ENCODE results near the gene ERICH2.

Gene ERICH2

GRCh38 chr2:170823088-170823897 lies 53.1 kb downstream of the ERICH2 start:
- H3K36me3 ChIP-seq, result no peaks in the 10 kb centered on the region; the same call in 1 of the 2 replicates
- no peak for DNase-seq

DNA sequence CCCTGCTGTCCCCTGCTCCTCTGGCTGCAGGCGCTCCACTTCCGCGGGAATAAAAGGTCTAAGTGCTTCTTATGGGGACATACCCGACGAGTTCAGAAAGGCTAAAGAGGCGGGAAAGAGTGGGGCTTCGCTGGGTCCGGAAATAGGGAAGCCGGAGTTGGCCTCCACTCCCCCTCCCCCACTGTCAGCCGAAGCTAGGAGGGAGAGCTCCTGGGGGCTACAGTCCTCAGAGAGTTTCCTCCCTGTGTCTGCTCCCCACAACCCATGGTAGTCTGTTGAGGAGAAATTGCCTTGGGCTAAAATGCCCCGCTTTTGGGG lies 53.7 kb downstream of the ERICH2 start:
- Histone ChIP-seq H3K27ac (no peak overlapping the region), H3K9me3 (ENCODE audit: severe bottlenecking) (no peaks in the 10 kb centered on the region), H3K27me3 (ENCODE audit: insufficient read depth, low read depth, severe bottlenecking) (no peaks in the 10 kb centered on the region), H3K36me3 (no peaks in the 10 kb centered on the region; the same call in 1 of the 2 replicates), H3K4me3 (ENCODE audit: low read depth, low read length) (no peak overlapping the region)
- TF ChIP-seq, protein P1, sequence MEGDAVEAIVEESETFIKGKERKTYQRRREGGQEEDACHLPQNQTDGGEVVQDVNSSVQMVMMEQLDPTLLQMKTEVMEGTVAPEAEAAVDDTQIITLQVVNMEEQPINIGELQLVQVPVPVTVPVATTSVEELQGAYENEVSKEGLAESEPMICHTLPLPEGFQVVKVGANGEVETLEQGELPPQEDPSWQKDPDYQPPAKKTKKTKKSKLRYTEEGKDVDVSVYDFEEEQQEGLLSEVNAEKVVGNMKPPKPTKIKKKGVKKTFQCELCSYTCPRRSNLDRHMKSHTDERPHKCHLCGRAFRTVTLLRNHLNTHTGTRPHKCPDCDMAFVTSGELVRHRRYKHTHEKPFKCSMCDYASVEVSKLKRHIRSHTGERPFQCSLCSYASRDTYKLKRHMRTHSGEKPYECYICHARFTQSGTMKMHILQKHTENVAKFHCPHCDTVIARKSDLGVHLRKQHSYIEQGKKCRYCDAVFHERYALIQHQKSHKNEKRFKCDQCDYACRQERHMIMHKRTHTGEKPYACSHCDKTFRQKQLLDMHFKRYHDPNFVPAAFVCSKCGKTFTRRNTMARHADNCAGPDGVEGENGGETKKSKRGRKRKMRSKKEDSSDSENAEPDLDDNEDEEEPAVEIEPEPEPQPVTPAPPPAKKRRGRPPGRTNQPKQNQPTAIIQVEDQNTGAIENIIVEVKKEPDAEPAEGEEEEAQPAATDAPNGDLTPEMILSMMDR (IDR thresholded peaks at IDR 0.05; ENCODE audit: low read depth, low read length), result no peak
- DNase-seq, result no peak

More at GRCh38 chr2:170823088-170823897, 53.1 kb downstream of the ERICH2 start:
- H3K27me3 ChIP-seq (ENCODE audit: insufficient read depth, low read depth, severe bottlenecking), result no peaks in the 10 kb centered on the region
- TF ChIP-seq, protein P1 (IDR thresholded peaks at IDR 0.05; ENCODE audit: low read depth, low read length), result no peak
- no peak overlapping the region for H3K4me3 ChIP-seq (ENCODE audit: low read depth, low read length)
- H3K27ac ChIP-seq, result no peak overlapping the region
- no peaks in the 10 kb centered on the region for H3K9me3 ChIP-seq (ENCODE audit: severe bottlenecking)

DNA sequence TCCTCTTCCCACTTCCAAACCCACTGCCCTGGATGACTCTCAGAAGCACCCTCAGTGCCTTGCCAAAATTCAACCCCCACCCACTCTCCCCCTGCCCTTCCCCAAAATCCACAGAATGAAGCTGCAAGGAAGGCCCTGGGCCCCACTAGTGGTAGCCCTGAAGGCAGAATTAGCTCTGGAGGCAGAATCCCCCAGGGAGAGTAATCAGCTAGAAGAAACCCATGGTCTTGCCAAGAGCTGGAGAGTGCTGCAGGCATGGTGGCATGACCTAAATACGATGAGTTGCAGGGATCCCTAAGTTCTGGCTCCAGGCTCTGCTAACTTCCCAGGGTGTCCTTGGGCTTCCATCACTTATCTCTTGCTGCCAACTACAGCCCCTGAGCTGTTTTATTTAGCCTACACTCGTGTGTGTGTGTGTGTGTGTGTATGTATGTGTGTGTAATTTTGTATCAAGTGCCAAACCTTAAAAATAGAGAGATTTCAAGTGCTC lies 54.4 kb downstream of the ERICH2 start:
- no peak overlapping the region for H3K4me3 ChIP-seq (ENCODE audit: low read depth, low read length)
- no peak for DNase-seq
- H3K36me3 ChIP-seq, result no peaks in the 10 kb centered on the region
- TF ChIP-seq, protein P1 (IDR thresholded peaks at IDR 0.05; ENCODE audit: low read depth, low read length), result no peak
- no peaks in the 10 kb centered on the region for H3K27me3 ChIP-seq (ENCODE audit: insufficient read depth, low read depth, severe bottlenecking)
- H3K27ac ChIP-seq, result no peak overlapping the region
- no peaks in the 10 kb centered on the region for H3K9me3 ChIP-seq (ENCODE audit: severe bottlenecking)

DNA sequence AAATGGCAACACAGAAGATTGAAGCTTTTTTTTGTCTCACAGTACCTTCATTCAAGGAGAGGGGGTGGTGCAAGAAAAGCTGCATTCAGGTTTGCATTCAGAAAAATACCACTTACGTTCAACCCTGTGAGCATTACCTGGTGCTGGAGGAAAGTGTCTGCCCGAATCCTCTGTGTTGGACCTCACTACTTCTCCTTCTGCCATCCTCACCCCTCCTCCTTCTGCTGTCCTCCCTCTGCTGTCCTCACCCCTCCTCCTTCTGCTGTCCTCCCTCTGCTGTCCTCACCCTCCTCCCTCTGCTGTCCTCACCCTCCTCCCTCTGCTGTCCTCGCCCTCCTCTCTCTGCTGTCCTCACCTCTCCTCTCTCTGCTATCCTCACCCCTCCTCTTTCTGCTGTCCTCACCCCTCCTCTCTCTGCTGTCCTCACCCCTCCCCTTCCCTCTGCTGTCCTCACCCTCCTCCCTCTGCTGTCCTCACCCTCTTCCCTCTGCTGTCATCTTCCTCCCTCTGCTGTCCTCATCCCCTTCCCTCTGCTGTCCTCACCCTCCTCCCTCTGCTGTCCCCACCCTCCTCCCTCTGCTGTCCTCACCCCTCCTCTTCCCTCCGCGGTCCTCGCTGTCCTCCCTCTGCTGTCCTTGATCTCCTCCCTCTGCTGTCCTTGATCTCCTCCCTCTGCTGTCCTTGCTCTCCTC lies 57.8 kb downstream of the ERICH2 start:
- H3K36me3 ChIP-seq, result peaks cover 4% of the 10 kb centered on the region
- no peak for DNase-seq
- TF ChIP-seq, protein P1 (IDR thresholded peaks at IDR 0.05; ENCODE audit: low read depth, low read length), result no peak
- no peaks in the 10 kb centered on the region for H3K27me3 ChIP-seq (ENCODE audit: insufficient read depth, low read depth, severe bottlenecking)
- no peak overlapping the region for H3K27ac ChIP-seq
- no peak overlapping the region for H3K4me3 ChIP-seq (ENCODE audit: low read depth, low read length)
- H3K9me3 ChIP-seq (ENCODE audit: severe bottlenecking), result no peaks in the 10 kb centered on the region

GRCh38 chr2:170828533-170828916 lies 58.3 kb downstream of the ERICH2 start:
- Histone ChIP-seq H3K36me3 (peaks cover 4% of the 10 kb centered on the region), H3K9me3 (ENCODE audit: severe bottlenecking) (no peaks in the 10 kb centered on the region), H3K27me3 (ENCODE audit: insufficient read depth, low read depth, severe bottlenecking) (no peaks in the 10 kb centered on the region), H3K4me3 (ENCODE audit: low read depth, low read length) (no peak overlapping the region), H3K27ac (no peak overlapping the region)
- no peak for DNase-seq
- TF ChIP-seq, protein P1 (IDR thresholded peaks at IDR 0.05; ENCODE audit: low read depth, low read length), result no peak
